Keratinocyte (primary cell): ENCODE results near the gene TNFAIP8L3.

ENCODE experiments used
- EZH2 ChIP-seq: IDR thresholded peaks from one replicate; pipeline ENCODE4 v1.6.1; 2012; ENCODE audit warnings: inconsistent platforms, mild to moderate bottlenecking, low read length, moderate library complexity
- TF ChIP-seq, protein P1 (sequence below), 3 experiments: IDR thresholded peaks in 1 of 3; conservative IDR thresholded peaks in 1 of 3; optimal IDR thresholded peaks in 1 of 3; 2 replicates in 2 of 3; 3 replicates in 1 of 3; pipeline versions ENCODE3 to v1.5.1; 2011; ENCODE audit warnings: low read length in 3 of 3, mild to moderate bottlenecking in 3 of 3, moderate library complexity in 2 of 3, control low read depth in 1 of 3, inconsistent platforms in 1 of 3; ENCODE audit not compliant: insufficient read depth in 2 of 3; ENCODE audit errors: extremely low read depth in 1 of 3

DNA sequence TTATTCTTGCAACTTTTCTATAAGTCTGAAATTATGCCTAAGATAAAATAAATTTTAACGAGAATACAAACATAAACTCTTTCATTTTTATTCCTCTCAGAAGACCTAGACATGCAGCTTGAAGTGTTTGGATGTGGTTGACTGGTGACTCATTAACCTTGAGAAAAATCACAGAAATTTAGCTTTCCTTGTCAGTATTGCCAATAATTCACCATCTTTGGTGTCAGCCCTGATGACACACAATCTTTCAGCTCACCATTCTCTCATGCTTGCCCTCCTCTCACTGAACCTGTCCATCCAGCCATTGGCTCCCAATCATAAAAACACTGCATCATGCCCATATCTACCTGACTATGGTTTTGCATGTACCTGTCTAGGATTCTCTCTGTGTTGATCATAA lies 22.6 kb upstream of the TNFAIP8L3 start:
- no peak for TF ChIP-seq EZH2
- TF ChIP-seq, protein P1, sequence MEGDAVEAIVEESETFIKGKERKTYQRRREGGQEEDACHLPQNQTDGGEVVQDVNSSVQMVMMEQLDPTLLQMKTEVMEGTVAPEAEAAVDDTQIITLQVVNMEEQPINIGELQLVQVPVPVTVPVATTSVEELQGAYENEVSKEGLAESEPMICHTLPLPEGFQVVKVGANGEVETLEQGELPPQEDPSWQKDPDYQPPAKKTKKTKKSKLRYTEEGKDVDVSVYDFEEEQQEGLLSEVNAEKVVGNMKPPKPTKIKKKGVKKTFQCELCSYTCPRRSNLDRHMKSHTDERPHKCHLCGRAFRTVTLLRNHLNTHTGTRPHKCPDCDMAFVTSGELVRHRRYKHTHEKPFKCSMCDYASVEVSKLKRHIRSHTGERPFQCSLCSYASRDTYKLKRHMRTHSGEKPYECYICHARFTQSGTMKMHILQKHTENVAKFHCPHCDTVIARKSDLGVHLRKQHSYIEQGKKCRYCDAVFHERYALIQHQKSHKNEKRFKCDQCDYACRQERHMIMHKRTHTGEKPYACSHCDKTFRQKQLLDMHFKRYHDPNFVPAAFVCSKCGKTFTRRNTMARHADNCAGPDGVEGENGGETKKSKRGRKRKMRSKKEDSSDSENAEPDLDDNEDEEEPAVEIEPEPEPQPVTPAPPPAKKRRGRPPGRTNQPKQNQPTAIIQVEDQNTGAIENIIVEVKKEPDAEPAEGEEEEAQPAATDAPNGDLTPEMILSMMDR (optimal IDR thresholded peaks at IDR 0.05 in 1 of 3, IDR thresholded peaks at IDR 0.05 in 1 of 3, conservative IDR thresholded peaks at IDR 0.05 in 1 of 3; ENCODE audit: extremely low read depth in 1 of 3, insufficient read depth in 2 of 3, low read length in 3 of 3): no peak
